Adrenal gland (tissue), 12 donors: ENCODE results near the gene SLC44A5. TPM values are rescaled to one million over a fixed set of nuclear protein-coding genes. Genes with fewer than 3 reads are reported as not detected.

Experiments
- DNase-seq, 7 donors: peaks; one replicate each; pipeline ENCODE4 v3.0.0-alpha.2; 2019 to 2020
- H3K27ac ChIP-seq, 5 donors: fragments of 200-600 bp; sonication (generic) in 4 of 5; 1 replicate in 3 of 5; 2 replicates in 2 of 5; pipeline versions ENCODE4 v1.5.1 to v1.8.0; 2016 to 2020; ENCODE audit warnings: mild to moderate bottlenecking in 1 of 5
- H3K27me3 ChIP-seq: fragments of 200-600 bp; 2 replicates; pipeline ENCODE4 v1.8.0; 2021
- H3K36me3 ChIP-seq, 2 donors: fragments of 200-600 bp; replicated peaks in 1 of 2; 1 replicate in 1 of 2; 2 replicates in 1 of 2; pipeline versions ENCODE4 v1.5.1 to v1.8.0; 2018 to 2022
- H3K4me1 ChIP-seq, 2 donors: fragments of 200-600 bp; replicated peaks in 1 of 2; 1 replicate in 1 of 2; 2 replicates in 1 of 2; pipeline versions ENCODE4 v1.5.1 to v1.8.0; 2018 to 2021
- H3K4me3 ChIP-seq, 4 donors: fragments of 200-600 bp; sonication (generic) in 3 of 4; one replicate each; pipeline ENCODE4 v1.5.1; 2016 to 2018
- H3K9me3 ChIP-seq, 3 donors: fragments of 200-600 bp; sonication (generic) in 1 of 3; replicated peaks in 1 of 3; 1 replicate in 2 of 3; 2 replicates in 1 of 3; pipeline versions ENCODE4 v1.5.1 to v1.8.0; 2016 to 2021
- POLR2A ChIP-seq, 2 donors: fragments of 450-650 bp; IDR thresholded peaks; one replicate each; pipeline ENCODE4 v1.6.1; 2017; ENCODE audit warnings: antibody characterized with exemption in 2 of 2, mild to moderate bottlenecking in 2 of 2, moderate library complexity in 1 of 2
- WGBS, 4 donors: extraction: QIAGEN DNeasy Blood & Tissue Kit in 2 of 4; methylation state at CpG; one replicate each; pipeline versions ENCODE4 v1.1.5 to v1.1.7; 2013 to 2017; 5-methylcytosine and 5-hydroxymethylcytosine counted together
- intact Hi-C, 2 donors: fragments of 100-400 bp; cut with DNase I; formaldehyde crosslinking; loops; one replicate each; pipeline versions ENCODE4 v1.14.1 to v1.15.0; 2022 to 2023
- polyA plus RNA-seq, 3 donors: library from polyadenylated mRNA; stranded (reverse); fragments of 200-250 nt in 2 of 3; fragments of 350-450 nt in 1 of 3; fragmentation: Illumina TruSeq in 1 of 3; extraction: RNeasy Lipid Tissue Mini Kit (QIAGEN cat#74804) in 1 of 3; gene quantifications; one replicate each; pipeline ENCODE4 v1.2.3, GENCODE V29; 2013 to 2014
- total RNA-seq, 9 donors: library from RNA; depleted of rRNA in 4 of 9; stranded (reverse); fragments of >200 nt in 4 of 9; fragments of 120-200 nt in 1 of 9; fragmentation: NEBNext Ultra II Directional in 1 of 9; extraction: Animal tissue kit (Norgen Biotek cat#: 25700) in 1 of 9; gene quantifications; one replicate each; pipeline versions ENCODE4 v1.1.0 to v1.2.4, GENCODE V29; 2013 to 2023
- TF ChIP-seq, protein P1 (sequence below), 6 experiments: fragments of 450-650 bp in 4 of 6; fragments of 200-600 bp in 2 of 6; sonication (generic) in 1 of 6; IDR thresholded peaks; 1 replicate in 5 of 6; 2 replicates in 1 of 6; pipeline versions ENCODE4 v1.5.1 to v1.8.0; 2016 to 2021; ENCODE audit warnings: antibody characterized with exemption in 6 of 6, mild to moderate bottlenecking in 2 of 6, moderate library complexity in 1 of 6
- donor health status: healthy with polysubstance abuse.
- donor health status: Bipolar disorder and iron deficiency.
- donor health status: DM: yes; HTN: yes; CAD: no.
- donor health status: DM: no; HTN: no; CAD: no.
- donor health status: DM: no; HTN: no; CAD: no.
- donor health status: DM: yes; HTN: yes; CAD: no.

SLC44A5 gene
- total and polyA plus RNA-seq, 12 donors = 0.17 to 2.2 (median 0.48) TPM

DNA sequence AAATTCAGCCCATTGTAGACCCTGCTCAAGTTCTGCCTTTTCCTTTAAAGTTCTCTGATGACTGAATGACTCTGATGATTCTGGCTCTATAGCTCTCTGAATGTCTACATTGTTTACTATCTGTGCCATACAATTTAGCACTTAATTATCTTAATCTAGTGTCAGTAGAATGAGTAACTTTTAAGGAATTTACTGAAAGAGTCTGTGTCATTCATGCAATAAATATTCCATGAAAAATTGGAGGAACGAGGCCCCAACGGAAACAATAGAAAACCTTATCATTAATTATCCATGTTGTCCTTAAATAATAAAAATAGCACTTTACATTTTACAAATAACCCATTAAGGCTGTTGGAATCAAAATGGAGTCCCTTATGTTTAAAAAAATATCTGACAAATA lies 77.8 kb downstream of the SLC44A5 start:
- 28 to 40% (median 36%) methylated on average over 2 of the region's 2 CpGs for WGBS, 4 donors
- no peaks in the 10 kb centered on the region for H3K36me3 ChIP-seq
- H3K4me3 ChIP-seq = no peak overlapping the region
- no peak overlapping the region for H3K27ac ChIP-seq
- H3K4me1 ChIP-seq = no peaks in the 10 kb centered on the region
- intact Hi-C loops = no loop called here
- no peak for DNase-seq
- no peaks in the 10 kb centered on the region for H3K9me3 ChIP-seq
- no peak for TF ChIP-seq POLR2A (IDR thresholded peaks at IDR 0.05)
- TF ChIP-seq, protein P1, sequence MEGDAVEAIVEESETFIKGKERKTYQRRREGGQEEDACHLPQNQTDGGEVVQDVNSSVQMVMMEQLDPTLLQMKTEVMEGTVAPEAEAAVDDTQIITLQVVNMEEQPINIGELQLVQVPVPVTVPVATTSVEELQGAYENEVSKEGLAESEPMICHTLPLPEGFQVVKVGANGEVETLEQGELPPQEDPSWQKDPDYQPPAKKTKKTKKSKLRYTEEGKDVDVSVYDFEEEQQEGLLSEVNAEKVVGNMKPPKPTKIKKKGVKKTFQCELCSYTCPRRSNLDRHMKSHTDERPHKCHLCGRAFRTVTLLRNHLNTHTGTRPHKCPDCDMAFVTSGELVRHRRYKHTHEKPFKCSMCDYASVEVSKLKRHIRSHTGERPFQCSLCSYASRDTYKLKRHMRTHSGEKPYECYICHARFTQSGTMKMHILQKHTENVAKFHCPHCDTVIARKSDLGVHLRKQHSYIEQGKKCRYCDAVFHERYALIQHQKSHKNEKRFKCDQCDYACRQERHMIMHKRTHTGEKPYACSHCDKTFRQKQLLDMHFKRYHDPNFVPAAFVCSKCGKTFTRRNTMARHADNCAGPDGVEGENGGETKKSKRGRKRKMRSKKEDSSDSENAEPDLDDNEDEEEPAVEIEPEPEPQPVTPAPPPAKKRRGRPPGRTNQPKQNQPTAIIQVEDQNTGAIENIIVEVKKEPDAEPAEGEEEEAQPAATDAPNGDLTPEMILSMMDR (IDR thresholded peaks at IDR 0.05) = no peak
- H3K27me3 ChIP-seq = no peaks in the 10 kb centered on the region

DNA sequence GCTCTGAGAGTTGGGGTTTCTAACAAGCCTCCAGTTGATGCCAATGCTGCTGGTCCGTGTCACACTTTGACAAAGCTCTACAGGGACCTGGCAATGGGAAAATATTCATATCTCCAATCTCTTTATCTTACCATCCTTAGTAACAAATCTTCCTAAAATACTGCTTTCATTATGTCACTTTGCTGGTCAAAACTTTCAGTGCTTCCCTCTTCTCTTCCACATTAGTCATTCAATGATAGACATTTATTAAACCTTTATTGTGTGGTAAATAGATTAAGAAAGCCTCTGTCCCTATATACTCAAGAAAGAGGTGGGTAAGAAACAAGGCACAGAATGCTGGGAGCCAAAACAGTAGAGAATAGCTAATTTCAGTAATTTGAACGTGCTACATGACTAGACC lies 79.3 kb downstream of the SLC44A5 start:
- no peaks in the 10 kb centered on the region for H3K4me1 ChIP-seq
- no peaks in the 10 kb centered on the region for H3K27me3 ChIP-seq
- intact Hi-C loops = no loop called here
- H3K9me3 ChIP-seq = no peaks in the 10 kb centered on the region
- DNase-seq = no peak
- TF ChIP-seq, protein P1 (IDR thresholded peaks at IDR 0.05) = no peak
- TF ChIP-seq POLR2A (IDR thresholded peaks at IDR 0.05) = no peak
- WGBS, 4 donors = 73 to 88% (median 82%) methylated on average over 2 of the region's 2 CpGs
- no peaks in the 10 kb centered on the region for H3K36me3 ChIP-seq
- no peak overlapping the region for H3K27ac ChIP-seq
- no peak overlapping the region for H3K4me3 ChIP-seq

DNA sequence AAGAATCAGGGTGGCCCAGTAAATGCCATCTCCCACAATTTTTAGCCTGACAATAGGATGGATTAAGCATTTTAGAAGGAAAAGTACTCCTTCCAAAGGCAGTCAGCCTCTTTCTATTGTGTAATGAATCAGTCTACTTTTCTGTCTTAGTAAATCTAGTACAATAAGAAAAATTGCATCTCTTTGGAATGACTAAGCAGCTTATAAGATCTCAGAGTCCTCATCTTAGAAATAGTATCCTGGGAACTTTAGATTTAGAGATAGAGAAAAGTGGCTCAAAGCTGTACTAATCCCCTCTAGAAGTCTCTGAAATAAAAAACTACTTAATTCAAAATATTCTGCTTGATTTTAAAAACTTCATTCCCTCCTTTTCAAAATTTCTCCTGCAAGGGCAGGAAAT lies 81.4 kb downstream of the SLC44A5 start:
- Histone ChIP-seq H3K27me3 (no peaks in the 10 kb centered on the region), H3K27ac (no peak overlapping the region), H3K9me3 (no peaks in the 10 kb centered on the region), H3K4me3 (no peak overlapping the region), H3K4me1 (no peaks in the 10 kb centered on the region), H3K36me3 (no peaks in the 10 kb centered on the region)
- no peak for DNase-seq
- intact Hi-C loops = no loop called here
- TF ChIP-seq, protein P1 (IDR thresholded peaks at IDR 0.05) = no peak
- no peak for TF ChIP-seq POLR2A (IDR thresholded peaks at IDR 0.05)

DNA sequence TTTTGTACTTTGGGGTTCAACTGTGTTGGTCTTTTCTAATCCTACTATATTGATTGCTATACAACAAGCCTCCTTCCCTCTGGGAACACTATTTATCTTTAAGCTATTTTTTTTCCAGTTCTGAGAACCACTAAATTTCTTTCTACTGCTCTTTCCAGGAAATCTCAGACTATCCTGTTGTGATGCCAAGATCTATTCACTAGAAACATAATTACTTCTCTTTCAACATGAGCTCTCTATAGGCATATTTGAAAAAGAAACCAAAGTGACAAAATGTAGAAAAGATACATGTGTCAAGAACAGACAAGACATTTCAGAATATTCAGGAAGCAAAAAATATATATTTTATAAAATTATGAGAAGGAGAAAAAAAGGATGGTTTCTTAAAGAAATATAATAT lies 82.9 kb downstream of the SLC44A5 start:
- no peaks in the 10 kb centered on the region for H3K36me3 ChIP-seq
- no peak for DNase-seq

More for the DNA sequence above, 82.9 kb downstream of the SLC44A5 start:
- Histone ChIP-seq H3K4me1 (no peaks in the 10 kb centered on the region), H3K4me3 (no peak overlapping the region), H3K27me3 (no peaks in the 10 kb centered on the region), H3K9me3 (no peaks in the 10 kb centered on the region), H3K27ac (no peak overlapping the region)
- TF ChIP-seq POLR2A (IDR thresholded peaks at IDR 0.05) = no peak
- TF ChIP-seq, protein P1 (IDR thresholded peaks at IDR 0.05) = no peak
- intact Hi-C loops = no loop called here
